Endothelial cell of umbilical vein (primary cell): Measurements from ENCODE around the gene PROSER1.

Source experiments
- CTCF ChIP-seq, 2 donors: IDR thresholded peaks; 1 replicate in 1 of 2; 2 replicates in 1 of 2; pipeline ENCODE4 v1.5.1; 2011; ENCODE audit warnings: low read length in 2 of 2, mild to moderate bottlenecking in 2 of 2, moderate library complexity in 2 of 2, control low read depth in 1 of 2, inconsistent platforms in 1 of 2, low read depth in 1 of 2; ENCODE audit not compliant: insufficient read depth in 1 of 2; ENCODE audit errors: extremely low read depth in 1 of 2
- MAX ChIP-seq: IDR thresholded peaks from 2 replicates; pipeline ENCODE4 v1.6.1; 2011; ENCODE audit not compliant: insufficient read depth, insufficient read length
- POLR2A ChIP-seq: IDR thresholded peaks from 2 replicates; pipeline ENCODE4 v1.6.1; 2012; ENCODE audit warnings: low read depth, mild to moderate bottlenecking, control low read depth, low read length
- POLR2AphosphoS5 ChIP-seq: IDR thresholded peaks from 2 replicates; pipeline ENCODE4 v1.6.1; 2012; ENCODE audit warnings: low read depth, mild to moderate bottlenecking, control low read depth, low read length, moderate library complexity; ENCODE audit not compliant: insufficient read depth

GRCh38 chr13:39037410-39037879 lies 444 bp downstream of the PROSER1 start:
- TF ChIP-seq CTCF (IDR thresholded peaks at IDR 0.05; ENCODE audit: extremely low read depth in 1 of 2, insufficient read depth in 1 of 2, low read depth in 1 of 2, low read length in 2 of 2) = no peak
- TF ChIP-seq MAX = no peak
- no peak for TF ChIP-seq POLR2A
- no peak for TF ChIP-seq POLR2AphosphoS5
